OCI-LY7 (cell line): Measurements from ENCODE around the gene EVA1B. TPM values are rescaled to one million over a fixed set of nuclear protein-coding genes. Genes with fewer than 3 reads are reported as not detected.

Source experiments
- BruUV-seq: library from RNA; stranded (reverse); fragments of 400-500 nt; replicated peaks from 2 replicates; lab custom pipeline; 2021; lab: Mats Ljungman, UMichigan
- CTCF ChIA-PET: fragments of 300-600 bp; sonication (Branson Sonifier 250); formaldehyde crosslinking; loops from one replicate; lab custom pipeline; 2022; ENCODE audit warnings: antibody characterized with exemption; ENCODE audit not compliant: unreplicated experiment; lab: Charles Lee
- POLR2A ChIA-PET: fragments of 300-600 bp; sonication (Branson Sonifier 250); formaldehyde crosslinking; loops from one replicate; lab custom pipeline; 2022; ENCODE audit warnings: antibody characterized with exemption; lab: Charles Lee
- DNase-seq: peaks from one replicate; pipeline ENCODE4 v3.0.0-alpha.2; 2015; ENCODE audit warnings: low spot score
- H2AFZ ChIP-seq: fragments of 200-600 bp; sonication (generic), shearing (Covaris generic); 2 replicates; pipeline ENCODE4 v1.6.1; 2014; ENCODE audit warnings: mild to moderate bottlenecking, antibody characterized with exemption, low read length, moderate library complexity
- H3K27ac ChIP-seq: fragments of 200-600 bp; sonication (generic); 2 replicates; pipeline ENCODE4 v1.5.1; 2014; ENCODE audit warnings: mixed run types, low read depth, mild to moderate bottlenecking, moderate library complexity, low read length, inconsistent platforms; ENCODE audit not compliant: poor library complexity, severe bottlenecking
- H3K36me3 ChIP-seq: fragments of 200-600 bp; sonication (generic); 2 replicates; pipeline ENCODE4 v1.6.1; 2014; ENCODE audit warnings: mild to moderate bottlenecking, antibody characterized with exemption, low read length, moderate library complexity, mixed read lengths; ENCODE audit not compliant: insufficient read depth
- H3K4me1 ChIP-seq: fragments of 200-600 bp; sonication (generic); 2 replicates; pipeline ENCODE4 v1.5.1; 2014; ENCODE audit warnings: mild to moderate bottlenecking, low read length; ENCODE audit not compliant: insufficient read depth, poor library complexity, severe bottlenecking
- H3K4me2 ChIP-seq: fragments of 200-600 bp; sonication (generic); 2 replicates; pipeline ENCODE4 v1.6.1; 2014; ENCODE audit warnings: mild to moderate bottlenecking, low read length
- H3K4me3 ChIP-seq: fragments of 200-600 bp; sonication (generic); 2 replicates; pipeline ENCODE4 v1.5.1; 2014; ENCODE audit warnings: mild to moderate bottlenecking, low read depth, low read length; ENCODE audit not compliant: poor library complexity, severe bottlenecking
- H3K79me2 ChIP-seq: fragments of 200-600 bp; sonication (generic); 2 replicates; pipeline ENCODE4 v1.6.1; 2016; ENCODE audit warnings: low read depth, mild to moderate bottlenecking, low read length, moderate library complexity, mixed read lengths; ENCODE audit not compliant: insufficient read depth
- H3K9me2 ChIP-seq: fragments of 200-600 bp; sonication (generic); 2 replicates; pipeline ENCODE4 v1.6.1; 2016; ENCODE audit warnings: mild to moderate bottlenecking, low read length, mixed read lengths; ENCODE audit not compliant: insufficient read depth
- H3K9me3 ChIP-seq: fragments of 200-600 bp; sonication (generic); 2 replicates; pipeline ENCODE4 v1.6.1; 2014; ENCODE audit warnings: mild to moderate bottlenecking, mixed run types, low read length, mixed read lengths
- H4K20me1 ChIP-seq: fragments of 200-600 bp; sonication (generic); 2 replicates; pipeline ENCODE4 v1.6.1; 2014; ENCODE audit warnings: mild to moderate bottlenecking, antibody characterized with exemption, low read length, moderate library complexity, mixed read lengths; ENCODE audit not compliant: insufficient read depth
- CTCF ChIP-seq: fragments of 200-600 bp; sonication (generic); conservative IDR thresholded peaks from 2 replicates; pipeline ENCODE4 v1.5.1; 2014; ENCODE audit warnings: mild to moderate bottlenecking, antibody characterized with exemption, low read length, moderate library complexity, mixed read lengths
- EZH2phosphoT487 ChIP-seq: fragments of 200-600 bp; sonication (generic); IDR thresholded peaks from 2 replicates; pipeline ENCODE4 v1.6.1; 2018; ENCODE audit warnings: low read depth, borderline replicate concordance, mild to moderate bottlenecking, mixed run types, antibody characterized with exemption, low read length, moderate library complexity, mixed read lengths
- intact Hi-C: fragments of 100-400 bp; cut with micrococcal nuclease; formaldehyde crosslinking; loops from one replicate; pipeline ENCODE4 v1.10.0; 2022; ENCODE audit not compliant: unreplicated experiment
- total RNA-seq, 2 experiments: library from RNA; depleted of rRNA in 1 of 2; stranded (reverse); fragments of >200 nt in 1 of 2; shearing (Covaris generic) in 1 of 2; gene quantifications; 2 replicates each; pipeline ENCODE4 v1.2.3, GENCODE V29; 2014 to 2022

EVA1B gene
- total RNA-seq, 2 experiments from 2014 or later, result 0.84 to 2.0 TPM

- Histone ChIP-seq H3K4me2 (no peak overlapping the region), H3K9me2 (no peaks in the 10 kb centered on the region), H3K4me3 (no peak overlapping the region), H3K4me1 (no peaks in the 10 kb centered on the region), H3K36me3 (peaks cover 85% of the 10 kb centered on the region), H3K27ac (no peak overlapping the region), H3K79me2 (no peaks in the 10 kb centered on the region), H3K9me3 (no peaks in the 10 kb centered on the region), H4K20me1 (no peaks in the 10 kb centered on the region), H2AFZ (no peak overlapping the region)
- intact Hi-C loops, result no loop called here
- CTCF ChIA-PET, result no interaction called here
- TF ChIP-seq EZH2phosphoT487, result no peak
- TF ChIP-seq CTCF, result no peak
- no TSS peak for BruUV-seq
- no peak for DNase-seq
- POLR2A ChIA-PET, result no interaction called here
Observed at GRCh38 chr1:36355811-36356210, 32.4 kb upstream of the EVA1B start.

- Histone ChIP-seq H3K36me3 (peaks cover 83% of the 10 kb centered on the region), H3K27ac (no peak overlapping the region), H3K4me2 (no peak overlapping the region), H3K4me1 (peaks cover 9% of the 10 kb centered on the region), H2AFZ (no peak overlapping the region), H3K4me3 (no peak overlapping the region), H3K9me3 (no peaks in the 10 kb centered on the region), H4K20me1 (no peaks in the 10 kb centered on the region), H3K9me2 (no peaks in the 10 kb centered on the region), H3K79me2 (no peaks in the 10 kb centered on the region)
- no peak for TF ChIP-seq EZH2phosphoT487
- TF ChIP-seq CTCF, result no peak
- no TSS peak for BruUV-seq
- ChIA-PET POLR2A (no interaction called here), CTCF (no interaction called here)
- no peak for DNase-seq
- intact Hi-C loops, result no loop called here
Observed at GRCh38 chr1:36354486-36354885, 31.0 kb upstream of the EVA1B start.

GRCh38 chr1:36352910-36353878 is 29.7 kb upstream of the EVA1B start:
- no peak overlapping the region for H3K27ac ChIP-seq
- H3K9me3 ChIP-seq, result no peaks in the 10 kb centered on the region
- H3K9me2 ChIP-seq, result no peaks in the 10 kb centered on the region
- CTCF ChIA-PET, result no interaction called here
- POLR2A ChIA-PET, result interaction anchor here (0.6 kb wide), 1 partner anchor 1161 kb away, joined by 4 read pairs; the partner anchor contains the start of gene MEAF6
- BruUV-seq, result no TSS peak
- H3K4me2 ChIP-seq, result no peak overlapping the region
- intact Hi-C loops, result no loop called here
- H3K4me3 ChIP-seq, result no peak overlapping the region
- H3K79me2 ChIP-seq, result no peaks in the 10 kb centered on the region
- H3K4me1 ChIP-seq, result peaks cover 19% of the 10 kb centered on the region
- no peak overlapping the region for H2AFZ ChIP-seq
- H4K20me1 ChIP-seq, result no peaks in the 10 kb centered on the region
- TF ChIP-seq CTCF (no peak), EZH2phosphoT487 (no peak)
- no peak for DNase-seq
- H3K36me3 ChIP-seq, result peaks cover 79% of the 10 kb centered on the region
